HEK293T (cell line): Measurements from ENCODE around the gene TRDN.

Source experiments
- CTCF ChIA-PET: fragments of 350-600 bp; formaldehyde crosslinking; extraction: SDS; loops from one replicate; lab custom pipeline; 2021; ENCODE audit warnings: antibody characterized with exemption, inconsistent platforms; lab: Yijun Ruan, JAX
- POLR2A ChIA-PET: fragments of 350-600 bp; formaldehyde crosslinking; extraction: SDS; loops from one replicate; lab custom pipeline; 2020; ENCODE audit warnings: antibody characterized with exemption, inconsistent platforms; lab: Yijun Ruan, JAX
- DNase-seq: peaks from one replicate; pipeline ENCODE4 v3.0.0; 2012; ENCODE audit warnings: mixed read lengths; ENCODE audit errors: extremely low spot score
- ARNT ChIP-seq: fragments of 450-650 bp; IDR thresholded peaks from 2 replicates; pipeline ENCODE4 v1.6.1; 2017; ENCODE audit warnings: mild to moderate bottlenecking
- BHLHE40 ChIP-seq: fragments of 450-650 bp; IDR thresholded peaks from 2 replicates; pipeline ENCODE4 v1.6.1; 2016; ENCODE audit warnings: mild to moderate bottlenecking, moderate library complexity, borderline replicate concordance
- CTBP1 ChIP-seq: fragments of 450-650 bp; IDR thresholded peaks from 2 replicates; pipeline ENCODE4 v1.6.1; 2016; ENCODE audit warnings: borderline replicate concordance
- ELF4 ChIP-seq: fragments of 450-650 bp; IDR thresholded peaks from 2 replicates; pipeline ENCODE4 v1.6.1; 2017; ENCODE audit warnings: antibody characterized with exemption
- FOXA1 ChIP-seq: fragments of 450-650 bp; IDR thresholded peaks from 2 replicates; pipeline ENCODE4 v1.6.1; 2016; ENCODE audit warnings: mild to moderate bottlenecking
- FOXK2 ChIP-seq: fragments of 450-650 bp; IDR thresholded peaks from 2 replicates; pipeline ENCODE4 v1.6.1; 2016; ENCODE audit warnings: mild to moderate bottlenecking
- FOXM1 ChIP-seq: fragments of 450-650 bp; IDR thresholded peaks from 2 replicates; pipeline ENCODE4 v1.6.1; 2017; ENCODE audit warnings: mild to moderate bottlenecking, borderline replicate concordance
- HDGF ChIP-seq: fragments of 450-650 bp; IDR thresholded peaks from 2 replicates; pipeline ENCODE4 v1.6.1; 2017; ENCODE audit warnings: antibody characterized with exemption, borderline replicate concordance
- L3MBTL2 ChIP-seq: fragments of 450-650 bp; conservative IDR thresholded peaks from 2 replicates; pipeline ENCODE4 v1.6.1; 2016; ENCODE audit warnings: mild to moderate bottlenecking
- LEF1 ChIP-seq: fragments of 450-650 bp; IDR thresholded peaks from 2 replicates; pipeline ENCODE4 v1.6.1; 2017; ENCODE audit warnings: mild to moderate bottlenecking, borderline replicate concordance
- NFRKB ChIP-seq: fragments of 450-650 bp; IDR thresholded peaks from 2 replicates; pipeline ENCODE4 v1.6.1; 2016; ENCODE audit warnings: mild to moderate bottlenecking, moderate library complexity
- SP1 ChIP-seq: fragments of 450-650 bp; IDR thresholded peaks from 2 replicates; pipeline ENCODE4 v1.6.1; 2017
- SUZ12 ChIP-seq: fragments of 450-650 bp; IDR thresholded peaks from 2 replicates; pipeline ENCODE4 v1.6.1; 2016; ENCODE audit warnings: mild to moderate bottlenecking
- TARDBP ChIP-seq: fragments of 450-650 bp; IDR thresholded peaks from 2 replicates; pipeline ENCODE4 v1.6.1; 2016
- ZNF384 ChIP-seq: fragments of 450-650 bp; IDR thresholded peaks from 2 replicates; pipeline ENCODE4 v1.6.1; 2016
- TF ChIP-seq, protein P1 (sequence below): fragments of 450-650 bp; IDR thresholded peaks from 2 replicates; pipeline ENCODE4 v1.6.1; 2016

Gene TRDN

DNA sequence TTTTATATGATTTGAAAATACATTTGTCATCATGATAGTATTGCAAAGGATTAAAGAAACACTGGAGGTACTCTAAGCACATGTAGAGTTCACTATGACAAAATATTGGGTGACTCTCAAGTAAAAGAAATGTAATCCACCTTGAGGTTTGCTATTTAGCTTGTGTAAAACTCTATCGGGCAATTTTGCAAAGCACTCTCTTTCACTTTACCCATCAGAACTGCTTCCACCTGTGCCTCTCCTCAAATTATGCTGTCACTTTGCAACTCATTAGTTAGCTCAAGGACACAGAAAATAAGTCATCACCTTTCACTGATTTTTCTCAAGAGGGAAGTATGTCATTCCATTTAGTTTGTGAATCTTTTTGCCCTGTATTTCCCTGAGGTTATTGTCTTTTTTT is 14.0 kb downstream of the TRDN start:
- CTCF ChIA-PET: no interaction called here
- POLR2A ChIA-PET: no interaction called here

GRCh38 chr6:123619156-123619555 is 17.6 kb downstream of the TRDN start:
- ChIA-PET POLR2A (no interaction called here), CTCF (no interaction called here)
- TF ChIP-seq HDGF (no peak), FOXK2 (no peak), ARNT (no peak), FOXM1 (no peak), LEF1 (no peak), SP1 (no peak), BHLHE40 (no peak), CTBP1 (no peak), NFRKB (no peak)
- TF ChIP-seq, protein P1, sequence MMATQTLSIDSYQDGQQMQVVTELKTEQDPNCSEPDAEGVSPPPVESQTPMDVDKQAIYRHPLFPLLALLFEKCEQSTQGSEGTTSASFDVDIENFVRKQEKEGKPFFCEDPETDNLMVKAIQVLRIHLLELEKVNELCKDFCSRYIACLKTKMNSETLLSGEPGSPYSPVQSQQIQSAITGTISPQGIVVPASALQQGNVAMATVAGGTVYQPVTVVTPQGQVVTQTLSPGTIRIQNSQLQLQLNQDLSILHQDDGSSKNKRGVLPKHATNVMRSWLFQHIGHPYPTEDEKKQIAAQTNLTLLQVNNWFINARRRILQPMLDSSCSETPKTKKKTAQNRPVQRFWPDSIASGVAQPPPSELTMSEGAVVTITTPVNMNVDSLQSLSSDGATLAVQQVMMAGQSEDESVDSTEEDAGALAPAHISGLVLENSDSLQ: no peak
- no peak for DNase-seq

More for the DNA sequence above, 14.0 kb downstream of the TRDN start:
- no peak for DNase-seq
- TF ChIP-seq ARNT (no peak), L3MBTL2 (no peak), HDGF (no peak), FOXA1 (no peak), CTBP1 (no peak), SUZ12 (no peak), SP1 (no peak), ELF4 (no peak), FOXK2 (no peak)
- TF ChIP-seq, protein P1: no peak

DNA sequence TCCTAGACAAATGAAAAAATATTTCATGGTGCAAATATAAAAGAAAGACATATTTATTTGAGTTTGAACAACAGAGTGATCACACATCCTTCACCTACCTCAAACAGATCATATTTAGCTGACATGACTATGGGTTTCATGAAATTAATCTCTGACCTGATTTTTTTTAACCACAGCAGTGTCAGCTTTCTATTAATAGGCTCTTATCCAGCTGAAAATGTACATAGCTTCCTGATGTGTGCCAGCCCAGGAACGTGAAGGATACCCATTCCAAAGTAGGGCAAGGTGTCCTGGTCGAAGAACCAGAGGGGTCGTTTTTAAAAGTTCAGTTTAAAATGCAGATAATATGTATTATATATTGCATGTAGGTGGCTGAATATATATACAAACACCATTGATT is 19.8 kb downstream of the TRDN start:
- ChIA-PET POLR2A (no interaction called here), CTCF (no interaction called here)
- no peak for DNase-seq
- no peak for TF ChIP-seq HDGF
- TF ChIP-seq FOXM1: no peak
- TF ChIP-seq ELF4: no peak
- TF ChIP-seq ARNT: no peak
- no peak for TF ChIP-seq SP1
- no peak for TF ChIP-seq FOXA1
- no peak for TF ChIP-seq BHLHE40
- TF ChIP-seq, protein P1: no peak
- TF ChIP-seq FOXK2: no peak
- TF ChIP-seq NFRKB: no peak
- TF ChIP-seq LEF1: no peak
- TF ChIP-seq CTBP1: no peak
- TF ChIP-seq TARDBP: no peak
- TF ChIP-seq SUZ12: no peak
- TF ChIP-seq ZNF384: no peak
- TF ChIP-seq L3MBTL2: no peak

GRCh38 chr6:123616016-123616415 is 20.7 kb downstream of the TRDN start:
- POLR2A ChIA-PET: no interaction called here
- CTCF ChIA-PET: no interaction called here
- TF ChIP-seq BHLHE40: no peak
- no peak for DNase-seq

DNA sequence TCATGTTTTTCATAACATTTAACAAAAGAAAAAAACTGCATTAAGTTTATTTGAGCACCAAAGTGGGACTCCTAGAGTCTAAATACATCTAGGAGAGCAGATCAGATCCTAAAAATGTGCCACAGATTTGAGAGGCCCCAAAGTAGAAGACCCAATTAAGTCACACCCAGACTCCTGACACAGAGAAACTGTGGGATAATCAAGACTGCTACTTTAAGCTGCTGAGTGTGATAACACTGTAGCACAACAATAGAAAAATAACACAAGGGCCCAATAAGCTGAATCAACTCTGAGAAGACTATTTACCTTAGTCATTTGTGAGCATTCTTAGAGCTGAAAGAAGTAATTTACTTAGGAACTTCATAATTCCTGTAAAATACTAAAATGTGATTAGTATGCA is 26.0 kb downstream of the TRDN start:
- CTCF ChIA-PET: no interaction called here

DNA sequence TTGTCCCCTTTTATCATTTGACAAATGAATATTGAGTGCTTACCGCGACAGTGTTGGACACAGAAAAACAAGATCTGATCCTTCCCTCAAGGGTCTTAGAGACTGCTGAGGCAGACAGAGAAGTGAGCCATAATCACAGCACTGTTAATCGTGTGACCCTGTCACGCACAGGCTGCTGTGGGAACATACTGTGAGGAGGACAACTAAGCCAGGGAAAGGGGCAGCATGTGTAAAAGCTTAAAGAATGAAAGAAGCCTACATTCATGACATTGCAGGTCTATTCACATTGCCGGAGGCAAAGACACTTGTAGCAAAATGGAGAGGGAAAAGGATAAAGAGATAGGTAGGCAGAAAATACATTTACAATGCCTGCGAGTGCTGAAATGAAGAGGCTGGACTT is 32.7 kb downstream of the TRDN start:
- TF ChIP-seq HDGF (no peak), BHLHE40 (no peak), FOXA1 (no peak), FOXM1 (no peak)
- DNase-seq: peak; percentile 23
- CTCF ChIA-PET: no interaction called here
- POLR2A ChIA-PET: no interaction called here

More for the DNA sequence above, 26.0 kb downstream of the TRDN start:
- POLR2A ChIA-PET: no interaction called here
- TF ChIP-seq L3MBTL2 (no peak), FOXM1 (no peak), SUZ12 (no peak), CTBP1 (no peak), FOXK2 (no peak), BHLHE40 (no peak), ARNT (no peak), ELF4 (no peak)
- TF ChIP-seq, protein P1: no peak
- DNase-seq: no peak

GRCh38 chr6:123598011-123598410 is 38.7 kb downstream of the TRDN start:
- ChIA-PET CTCF (no interaction called here), POLR2A (no interaction called here)
- DNase-seq: no peak
- TF ChIP-seq BHLHE40: no peak
